ENCODE results near the gene MICA. TPM values are rescaled to one million over a fixed set of nuclear protein-coding genes. Genes with fewer than 3 reads are reported as not detected.
"Not testable (repeated sequence)": the region's sequence is repeated elsewhere in the genome, so short reads cannot be mapped to it uniquely, and the experiment has no call there.

The MICA gene
- total RNA-seq, 4 donors from 2014 or later: 0.17 to 7.8 (median 5.0) TPM

DNA sequence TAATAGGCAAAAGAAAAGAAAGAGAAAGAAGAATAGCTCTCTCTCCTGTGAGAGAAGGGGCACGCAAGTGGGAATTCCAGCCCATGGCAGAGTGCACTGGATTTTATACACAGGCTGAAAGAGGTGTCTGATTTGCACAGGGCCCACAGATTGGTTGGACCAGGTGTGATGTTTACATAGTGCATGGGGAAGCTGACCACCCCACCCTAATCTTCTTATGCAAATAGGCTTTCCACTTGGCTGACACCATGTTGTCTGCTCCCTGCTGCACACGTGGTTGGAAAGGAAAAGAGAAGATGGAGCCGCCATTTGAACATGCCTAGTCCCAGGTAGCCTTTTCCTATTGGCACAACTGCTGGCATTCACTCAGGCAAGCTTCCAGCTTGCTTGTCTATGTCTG is 20.2 kb downstream of the MICA start:
- ATAC-seq (no peak), DNase-seq (no peak)
- intact Hi-C loops (cut with DNase I; ENCODE audit: low total_unique reads) (no loop called here), in situ Hi-C loops (cut with MboI; ENCODE audit: low sequenced_read_pairs in 4 of 4) (no loop called here)
- Histone ChIP-seq H3K4me1 (no peaks in the 10 kb centered on the region), H3K27me3 (no peaks in the 10 kb centered on the region), H3K9me3 (no peaks in the 10 kb centered on the region), H3K36me3 (no peaks in the 10 kb centered on the region), H3K4me3 (no peak overlapping the region), H3K27ac (no peak overlapping the region)
- TF ChIP-seq POLR2A (IDR thresholded peaks at IDR 0.05): no peak
- TF ChIP-seq, protein P1, sequence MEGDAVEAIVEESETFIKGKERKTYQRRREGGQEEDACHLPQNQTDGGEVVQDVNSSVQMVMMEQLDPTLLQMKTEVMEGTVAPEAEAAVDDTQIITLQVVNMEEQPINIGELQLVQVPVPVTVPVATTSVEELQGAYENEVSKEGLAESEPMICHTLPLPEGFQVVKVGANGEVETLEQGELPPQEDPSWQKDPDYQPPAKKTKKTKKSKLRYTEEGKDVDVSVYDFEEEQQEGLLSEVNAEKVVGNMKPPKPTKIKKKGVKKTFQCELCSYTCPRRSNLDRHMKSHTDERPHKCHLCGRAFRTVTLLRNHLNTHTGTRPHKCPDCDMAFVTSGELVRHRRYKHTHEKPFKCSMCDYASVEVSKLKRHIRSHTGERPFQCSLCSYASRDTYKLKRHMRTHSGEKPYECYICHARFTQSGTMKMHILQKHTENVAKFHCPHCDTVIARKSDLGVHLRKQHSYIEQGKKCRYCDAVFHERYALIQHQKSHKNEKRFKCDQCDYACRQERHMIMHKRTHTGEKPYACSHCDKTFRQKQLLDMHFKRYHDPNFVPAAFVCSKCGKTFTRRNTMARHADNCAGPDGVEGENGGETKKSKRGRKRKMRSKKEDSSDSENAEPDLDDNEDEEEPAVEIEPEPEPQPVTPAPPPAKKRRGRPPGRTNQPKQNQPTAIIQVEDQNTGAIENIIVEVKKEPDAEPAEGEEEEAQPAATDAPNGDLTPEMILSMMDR (IDR thresholded peaks at IDR 0.05 in 4 of 5, conservative IDR thresholded peaks at IDR 0.05 in 1 of 5): no peak

DNA sequence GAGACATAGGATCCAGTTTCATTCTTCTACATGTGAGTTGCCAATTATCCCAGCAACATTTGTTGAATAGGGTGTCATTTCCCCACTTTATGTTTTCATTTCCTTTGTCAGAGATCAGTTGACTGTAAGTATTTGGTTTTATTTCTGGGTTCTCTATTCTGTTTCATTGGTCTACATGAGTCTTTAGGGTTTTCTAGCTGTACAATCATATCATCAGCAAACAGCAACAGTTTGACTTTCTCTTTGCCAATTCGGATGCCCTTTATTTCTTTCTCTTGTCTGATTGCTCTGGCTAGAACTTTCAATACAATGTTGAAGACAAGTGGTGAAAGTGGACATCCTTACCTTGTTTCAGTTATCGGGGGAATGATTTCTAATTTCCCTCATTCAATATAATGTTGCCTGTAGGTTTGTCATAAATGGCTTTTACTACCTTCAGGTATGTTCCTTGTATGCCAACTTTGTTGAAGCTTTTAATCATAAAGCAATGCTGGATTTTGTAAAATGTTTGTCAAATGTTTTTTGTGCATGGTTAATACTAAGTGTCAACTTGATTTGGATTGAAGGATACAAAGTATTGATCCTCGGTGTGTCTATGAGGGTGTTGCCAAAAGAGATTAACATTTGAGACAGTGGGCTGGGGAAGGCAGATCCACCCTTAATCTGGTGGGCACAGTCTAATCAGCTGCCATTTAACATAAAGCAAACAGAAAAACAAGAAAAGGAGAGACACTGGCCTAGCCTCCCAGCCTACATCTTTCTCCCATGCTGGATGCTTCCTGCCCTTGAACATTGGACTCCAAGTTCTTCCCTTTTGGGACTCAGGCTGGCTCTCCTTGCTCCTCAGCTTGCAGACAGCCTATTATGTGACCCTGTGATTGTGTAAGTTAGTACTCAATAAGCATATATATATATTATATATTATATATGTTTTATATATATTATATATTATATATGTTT is 23.3 kb downstream of the MICA start:
- Histone ChIP-seq H3K4me1 (no peaks in the 10 kb centered on the region), H3K9me3 (no peaks in the 10 kb centered on the region), H3K27ac (no peak overlapping the region), H3K36me3 (no peaks in the 10 kb centered on the region), H3K4me3 (no peak overlapping the region), H3K27me3 (no peaks in the 10 kb centered on the region)
- ATAC-seq (no peak), DNase-seq (no peak)
- intact Hi-C loops (cut with DNase I; ENCODE audit: low total_unique reads): no loop called here
- TF ChIP-seq, protein P1 (IDR thresholded peaks at IDR 0.05 in 4 of 5, conservative IDR thresholded peaks at IDR 0.05 in 1 of 5): no peak
- no peak for TF ChIP-seq POLR2A (IDR thresholded peaks at IDR 0.05)
- in situ Hi-C loops (cut with MboI; ENCODE audit: low sequenced_read_pairs in 4 of 4): no loop called here

DNA sequence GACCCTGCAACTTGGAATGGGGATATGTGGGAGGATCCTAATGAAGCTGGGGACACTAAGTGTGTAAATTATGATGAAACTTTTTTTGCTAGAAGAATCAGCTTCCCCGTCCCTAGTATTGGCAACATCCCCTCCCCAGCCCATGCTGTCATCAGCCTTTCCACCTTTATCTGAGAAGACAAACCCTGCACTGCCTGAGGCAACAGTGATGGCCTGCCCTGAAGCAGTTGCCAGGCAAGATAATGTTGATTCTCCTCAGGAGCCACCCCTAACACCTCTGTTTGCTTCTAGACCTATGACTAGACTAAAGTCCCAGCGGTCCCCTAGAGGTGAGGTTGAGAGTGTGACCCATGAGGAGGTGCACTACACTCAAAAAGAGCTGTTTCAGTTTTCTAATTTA is 27.1 kb downstream of the MICA start:
- intact Hi-C loops (cut with DNase I; ENCODE audit: low total_unique reads) (no loop called here), in situ Hi-C loops (cut with MboI; ENCODE audit: low sequenced_read_pairs in 4 of 4) (no loop called here)
- H3K4me3 ChIP-seq: no peak overlapping the region
- H3K36me3 ChIP-seq: no peaks in the 10 kb centered on the region
- ATAC-seq (no peak), DNase-seq (no peak)
- no peaks in the 10 kb centered on the region for H3K4me1 ChIP-seq
- TF ChIP-seq POLR2A (IDR thresholded peaks at IDR 0.05): no peak
- TF ChIP-seq, protein P1 (IDR thresholded peaks at IDR 0.05 in 4 of 5, conservative IDR thresholded peaks at IDR 0.05 in 1 of 5): no peak
- no peaks in the 10 kb centered on the region for H3K9me3 ChIP-seq
- H3K27ac ChIP-seq: no peak overlapping the region
- no peaks in the 10 kb centered on the region for H3K27me3 ChIP-seq

DNA sequence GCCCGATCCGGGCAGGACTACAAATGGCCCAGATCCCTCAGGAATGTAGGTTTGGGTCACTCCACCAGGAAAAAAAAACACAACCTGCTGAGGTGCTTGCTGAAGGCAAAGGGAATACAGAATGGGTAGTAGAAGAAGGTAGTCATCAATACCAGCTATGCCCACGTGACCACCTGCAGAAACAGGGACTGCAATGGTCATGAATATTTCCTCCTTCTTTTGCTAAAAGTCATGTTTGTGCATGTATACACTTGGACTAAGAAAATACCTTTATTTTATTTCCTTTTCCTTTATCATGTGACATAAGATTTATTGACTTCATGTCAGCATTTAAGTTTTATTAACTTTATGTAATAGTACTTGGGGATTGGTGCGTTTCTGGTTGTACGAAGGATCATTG is 31.7 kb downstream of the MICA start:
- intact Hi-C loops (cut with DNase I; ENCODE audit: low total_unique reads); ATAC-seq; H3K9me3 ChIP-seq; H3K27ac ChIP-seq; H3K4me1 ChIP-seq; DNase-seq; H3K4me3 ChIP-seq; H3K27me3 ChIP-seq; in situ Hi-C loops (cut with MboI; ENCODE audit: low sequenced_read_pairs in 4 of 4); H3K36me3 ChIP-seq: not testable (repeated sequence)

DNA sequence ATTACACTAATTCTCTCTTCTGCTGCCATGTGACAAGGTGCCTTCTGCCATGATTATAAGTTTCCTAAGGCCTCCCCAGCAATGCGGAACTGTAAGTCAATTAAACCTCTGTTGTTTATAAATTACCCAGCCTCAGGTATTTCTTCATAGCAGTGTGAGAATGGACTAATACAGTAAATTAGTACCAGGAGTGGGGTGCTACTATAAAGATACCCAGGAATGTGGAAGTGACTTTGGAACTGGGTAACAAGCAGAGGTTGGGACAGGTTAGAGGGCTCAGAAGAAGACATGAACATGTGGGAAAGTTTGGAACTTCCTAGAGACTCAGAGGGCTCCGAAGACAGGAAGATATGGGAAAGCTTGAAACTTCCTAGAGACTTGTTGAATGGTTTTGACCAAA is 34.8 kb downstream of the MICA start:
- in situ Hi-C loops (cut with MboI; ENCODE audit: low sequenced_read_pairs in 4 of 4) (no loop called here), intact Hi-C loops (cut with DNase I; ENCODE audit: low total_unique reads) (no loop called here)
- DNase-seq: no peak
- no peak for ATAC-seq
- no peak for TF ChIP-seq POLR2A (IDR thresholded peaks at IDR 0.05)
- TF ChIP-seq, protein P1 (IDR thresholded peaks at IDR 0.05 in 4 of 5, conservative IDR thresholded peaks at IDR 0.05 in 1 of 5): no peak
- Histone ChIP-seq H3K4me3 (no peak overlapping the region), H3K27ac (no peak overlapping the region), H3K36me3 (no peaks in the 10 kb centered on the region), H3K27me3 (peaks cover 0 to 3% (median 0%) of the 10 kb centered on the region in 3 donors), H3K9me3 (no peaks in the 10 kb centered on the region), H3K4me1 (peaks cover 0 to 4% of the 10 kb centered on the region in 2 donors)

All from gastrocnemius medialis (tissue), 4 donors.